ENCODE data around the gene KCNK16. TPM values are rescaled to one million over a fixed set of nuclear protein-coding genes. Genes with fewer than 3 reads are reported as not detected.

KCNK16 gene
- total and polyA plus RNA-seq, 4 donors, result not detected

DNA sequence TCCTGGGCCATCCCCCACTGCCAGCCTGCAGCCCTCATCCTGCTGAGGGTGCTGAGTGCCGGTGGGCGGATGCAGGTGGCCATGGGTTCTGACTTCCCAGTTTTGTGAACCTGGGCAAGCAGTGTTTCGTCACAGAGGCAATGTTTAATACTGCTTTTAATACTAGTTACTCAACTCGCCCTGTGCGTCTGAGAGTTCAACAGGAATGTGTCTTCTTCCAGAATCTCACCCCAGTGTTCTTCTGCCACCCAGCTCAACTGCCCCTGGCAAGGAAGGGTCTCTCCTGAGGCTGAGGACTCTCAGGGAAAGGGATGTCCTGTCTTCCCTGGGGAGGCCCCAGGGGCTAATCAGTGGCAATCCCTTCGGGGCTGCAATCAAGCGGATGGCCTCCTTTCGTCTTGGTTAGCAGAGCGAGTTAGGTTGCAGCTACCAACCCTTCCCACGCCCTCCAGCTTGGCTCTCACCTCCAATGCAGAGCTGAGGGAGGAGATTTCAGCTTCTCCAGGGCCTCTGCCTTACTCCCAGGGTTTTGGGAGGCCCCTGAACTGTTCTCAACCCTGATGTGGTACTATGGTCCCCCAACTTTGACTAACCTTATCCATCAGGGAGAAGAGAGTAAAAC is 2.0 kb downstream of the KCNK16 start:
- ATAC-seq (ENCODE audit: insufficient read depth, low FRiP score) (no peak), DNase-seq (no peak)
- no peaks in the 10 kb centered on the region for H3K27me3 ChIP-seq (ENCODE audit: control insufficient read depth in 3 of 3, insufficient read depth in 3 of 3, low read length in 2 of 3)
- WGBS, 2 donors, result 53 to 61% methylated on average over 10 of the region's 10 CpGs
- H3K27ac ChIP-seq (ENCODE audit: low read depth in 1 of 2, low read length in 1 of 2), result no peak overlapping the region
- H3K4me3 ChIP-seq, result no peak overlapping the region
- H3K9me3 ChIP-seq (ENCODE audit: control insufficient read depth in 4 of 4, insufficient read depth in 3 of 4, low read length in 3 of 4), result peaks cover 0 to 3% (median 0%) of the 10 kb centered on the region in 4 donors
- H3K4me1 ChIP-seq (ENCODE audit: control insufficient read depth in 5 of 5, insufficient read depth in 5 of 5, low read length in 5 of 5), result no peaks in the 10 kb centered on the region
- TF ChIP-seq, protein P1, sequence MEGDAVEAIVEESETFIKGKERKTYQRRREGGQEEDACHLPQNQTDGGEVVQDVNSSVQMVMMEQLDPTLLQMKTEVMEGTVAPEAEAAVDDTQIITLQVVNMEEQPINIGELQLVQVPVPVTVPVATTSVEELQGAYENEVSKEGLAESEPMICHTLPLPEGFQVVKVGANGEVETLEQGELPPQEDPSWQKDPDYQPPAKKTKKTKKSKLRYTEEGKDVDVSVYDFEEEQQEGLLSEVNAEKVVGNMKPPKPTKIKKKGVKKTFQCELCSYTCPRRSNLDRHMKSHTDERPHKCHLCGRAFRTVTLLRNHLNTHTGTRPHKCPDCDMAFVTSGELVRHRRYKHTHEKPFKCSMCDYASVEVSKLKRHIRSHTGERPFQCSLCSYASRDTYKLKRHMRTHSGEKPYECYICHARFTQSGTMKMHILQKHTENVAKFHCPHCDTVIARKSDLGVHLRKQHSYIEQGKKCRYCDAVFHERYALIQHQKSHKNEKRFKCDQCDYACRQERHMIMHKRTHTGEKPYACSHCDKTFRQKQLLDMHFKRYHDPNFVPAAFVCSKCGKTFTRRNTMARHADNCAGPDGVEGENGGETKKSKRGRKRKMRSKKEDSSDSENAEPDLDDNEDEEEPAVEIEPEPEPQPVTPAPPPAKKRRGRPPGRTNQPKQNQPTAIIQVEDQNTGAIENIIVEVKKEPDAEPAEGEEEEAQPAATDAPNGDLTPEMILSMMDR (IDR thresholded peaks at IDR 0.05; ENCODE audit: control extremely low read depth, extremely low read depth), result no peak
- no peak overlapping the region for H3K9ac ChIP-seq (ENCODE audit: insufficient read depth in 1 of 2, low read length in 2 of 2)
- H3K36me3 ChIP-seq (ENCODE audit: control insufficient read depth in 4 of 4, insufficient read depth in 4 of 4, low read length in 4 of 4), result no peaks in the 10 kb centered on the region

DNA sequence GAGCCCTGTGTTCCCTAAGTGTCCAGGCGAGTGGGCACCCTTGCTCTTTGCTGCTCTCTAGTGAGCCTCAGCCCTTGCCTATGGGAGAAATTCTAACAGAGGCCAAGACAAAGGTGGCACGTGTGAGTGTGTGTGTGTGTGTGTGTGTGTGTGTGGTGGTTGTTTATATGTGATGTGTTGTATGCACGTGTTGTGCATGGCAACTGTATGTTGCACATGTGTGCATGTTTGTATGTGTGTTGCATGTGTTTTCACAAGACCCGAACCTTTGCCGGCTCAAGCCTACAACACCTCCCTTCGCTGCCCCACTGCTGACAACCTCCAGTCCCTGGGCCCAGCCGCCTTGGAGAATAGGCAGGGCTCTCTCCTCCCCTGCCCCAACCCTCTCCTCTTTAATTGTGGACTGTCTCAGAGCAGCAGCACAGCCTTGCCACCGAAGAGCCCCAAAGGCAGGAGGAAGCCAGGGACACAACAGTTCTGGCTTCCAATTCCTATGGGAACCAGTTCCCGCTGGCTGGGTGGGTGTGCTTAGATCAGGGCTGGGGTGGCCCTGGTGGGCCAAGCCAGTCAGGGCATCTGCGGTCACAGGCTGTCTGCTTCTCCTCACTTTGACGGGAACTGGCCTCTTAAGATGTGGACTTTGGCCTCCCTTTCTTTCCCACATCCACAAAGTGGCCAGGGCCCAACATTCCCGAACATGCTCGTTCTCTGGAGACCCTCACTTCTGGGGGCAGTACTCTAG is 2.7 kb downstream of the KCNK16 start:
- ATAC-seq (ENCODE audit: insufficient read depth, low FRiP score), result no peak
- no peak overlapping the region for H3K4me3 ChIP-seq
- 64 to 67% methylated on average over 13 of the region's 13 CpGs for WGBS, 2 donors
- no peak overlapping the region for H3K27ac ChIP-seq (ENCODE audit: low read depth in 1 of 2, low read length in 1 of 2)
- no peaks in the 10 kb centered on the region for H3K36me3 ChIP-seq (ENCODE audit: control insufficient read depth in 4 of 4, insufficient read depth in 4 of 4, low read length in 4 of 4)
- peaks cover 0 to 7% (median 0%) of the 10 kb centered on the region in 3 donors for H3K27me3 ChIP-seq (ENCODE audit: control insufficient read depth in 3 of 3, insufficient read depth in 3 of 3, low read length in 2 of 3)
- H3K4me1 ChIP-seq (ENCODE audit: control insufficient read depth in 5 of 5, insufficient read depth in 5 of 5, low read length in 5 of 5), result no peaks in the 10 kb centered on the region
- DNase-seq, result no peak
- no peak overlapping the region for H3K9ac ChIP-seq (ENCODE audit: insufficient read depth in 1 of 2, low read length in 2 of 2)
- peaks cover 0 to 3% (median 0%) of the 10 kb centered on the region in 4 donors for H3K9me3 ChIP-seq (ENCODE audit: control insufficient read depth in 4 of 4, insufficient read depth in 3 of 4, low read length in 3 of 4)
- TF ChIP-seq, protein P1 (IDR thresholded peaks at IDR 0.05; ENCODE audit: control extremely low read depth, extremely low read depth), result no peak

DNA sequence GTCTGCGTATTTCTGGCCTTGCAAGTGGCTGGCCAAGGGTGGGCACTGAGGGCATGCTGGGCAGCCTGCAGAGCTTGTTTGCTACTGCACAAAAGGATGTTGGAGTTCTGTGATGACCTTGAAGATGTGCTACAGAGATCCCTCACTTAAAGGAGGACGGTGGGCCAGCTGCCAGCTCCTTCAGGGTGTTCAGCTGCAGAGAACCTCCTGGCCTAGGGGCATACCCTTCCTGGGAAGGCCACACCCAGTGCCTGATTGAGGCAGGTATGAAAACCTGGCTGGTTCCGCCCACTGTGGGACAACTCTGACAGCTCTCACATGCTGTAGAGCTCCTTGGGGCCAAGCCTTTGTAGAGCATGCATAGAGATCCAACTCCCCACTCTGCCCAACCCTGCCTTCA is 5.2 kb downstream of the KCNK16 start:
- Histone ChIP-seq H3K9ac (ENCODE audit: insufficient read depth in 1 of 2, low read length in 2 of 2) (no peak overlapping the region), H3K27me3 (ENCODE audit: control insufficient read depth in 3 of 3, insufficient read depth in 3 of 3, low read length in 2 of 3) (peaks cover 0 to 22% (median 3%) of the 10 kb centered on the region in 3 donors), H3K9me3 (ENCODE audit: control insufficient read depth in 4 of 4, insufficient read depth in 3 of 4, low read length in 3 of 4) (peaks cover 0 to 5% (median 0%) of the 10 kb centered on the region in 4 donors), H3K36me3 (ENCODE audit: control insufficient read depth in 4 of 4, insufficient read depth in 4 of 4, low read length in 4 of 4) (no peaks in the 10 kb centered on the region), H3K27ac (ENCODE audit: low read depth in 1 of 2, low read length in 1 of 2) (no peak overlapping the region), H3K4me3 (no peak overlapping the region), H3K4me1 (ENCODE audit: control insufficient read depth in 5 of 5, insufficient read depth in 5 of 5, low read length in 5 of 5) (peaks cover 0 to 19% (median 0%) of the 10 kb centered on the region in 5 donors)
- no peak for ATAC-seq (ENCODE audit: insufficient read depth, low FRiP score)
- 86 to 92% methylated on average over 3 of the region's 3 CpGs for WGBS, 2 donors
- TF ChIP-seq, protein P1 (IDR thresholded peaks at IDR 0.05; ENCODE audit: control extremely low read depth, extremely low read depth), result no peak
- no peak for DNase-seq

Data from lung (tissue), 12 donors.